Neural cell (in vitro differentiated cells): Measurements from ENCODE around the gene DLG2. TPM values are rescaled to one million over a fixed set of nuclear protein-coding genes. Genes with fewer than 3 reads are reported as not detected.

Source experiments
- H2AFZ ChIP-seq: fragments of 200-600, 300-800 bp; sonication (generic), shearing (Covaris generic); 2 replicates; pipeline ENCODE4 v1.6.0; 2014; ENCODE audit warnings: low read depth, mild to moderate bottlenecking, antibody characterized with exemption, low read length, moderate library complexity
- H3F3A ChIP-seq: fragments of 200-600 bp; shearing (Covaris generic); 2 replicates; pipeline ENCODE4 v1.6.1; 2016; ENCODE audit warnings: mild to moderate bottlenecking, moderate library complexity, mixed read lengths, antibody characterized with exemption, low read length; ENCODE audit not compliant: insufficient read depth, poor library complexity, severe bottlenecking
- H3K27ac ChIP-seq: fragments of 200-600, 300-800 bp; sonication (generic), shearing (Covaris generic); 2 replicates; pipeline ENCODE4 v1.5.1; 2014; ENCODE audit warnings: mild to moderate bottlenecking, low read length, moderate library complexity
- H3K27me3 ChIP-seq: fragments of 300-800, 200-600 bp; sonication (generic), shearing (Covaris generic); 2 replicates; pipeline ENCODE4 v1.6.0; 2014; ENCODE audit warnings: mild to moderate bottlenecking, low read depth, low read length, moderate library complexity; ENCODE audit not compliant: insufficient read depth
- H3K36me3 ChIP-seq: fragments of 300-800, 200-600 bp; sonication (generic), shearing (Covaris generic); 2 replicates; pipeline ENCODE4 v1.5.1; 2014; ENCODE audit warnings: mild to moderate bottlenecking, antibody characterized with exemption, low read length, moderate library complexity; ENCODE audit not compliant: insufficient read depth
- H3K4me2 ChIP-seq: fragments of 300-800, 200-600 bp; sonication (generic), shearing (Covaris generic); 2 replicates; pipeline ENCODE4 v1.6.0; 2014; ENCODE audit warnings: mild to moderate bottlenecking, low read length
- H3K4me3 ChIP-seq: fragments of 300-800, 200-600 bp; sonication (generic), shearing (Covaris generic); 2 replicates; pipeline ENCODE4 v1.5.1; 2014; ENCODE audit warnings: mild to moderate bottlenecking, low read length, moderate library complexity
- H3K79me2 ChIP-seq: fragments of 200-600 bp; shearing (Covaris generic); replicated peaks from 2 replicates; pipeline ENCODE4 v1.6.0; 2014; ENCODE audit warnings: mild to moderate bottlenecking, low read length, moderate library complexity; ENCODE audit not compliant: insufficient read depth
- H3K9ac ChIP-seq: fragments of 300-800, 200-600 bp; sonication (generic), shearing (Covaris generic); 2 replicates; pipeline ENCODE4 v1.6.1; 2016; ENCODE audit warnings: mild to moderate bottlenecking, low read length, mixed read lengths
- H3K9me2 ChIP-seq: fragments of 200-600 bp; shearing (Covaris generic); 2 replicates; pipeline ENCODE4 v1.6.1; 2016; ENCODE audit warnings: mild to moderate bottlenecking, low read length, mixed read lengths; ENCODE audit not compliant: insufficient read depth
- H3K9me3 ChIP-seq: fragments of 200-600, 300-800 bp; sonication (generic), shearing (Covaris generic); 2 replicates; pipeline ENCODE4 v1.6.1; 2016; ENCODE audit warnings: mild to moderate bottlenecking, mixed run types, low read length, moderate library complexity, mixed read lengths
- H4K20me1 ChIP-seq: fragments of 200-600 bp; shearing (Covaris generic); 2 replicates; pipeline ENCODE4 v1.6.1; 2016; ENCODE audit warnings: mild to moderate bottlenecking, mixed run types; ENCODE audit not compliant: insufficient read depth
- EP300 ChIP-seq: fragments of 450-650 bp; conservative IDR thresholded peaks from 2 replicates; pipeline ENCODE4 v1.6.1; 2014; ENCODE audit warnings: antibody characterized with exemption, mild to moderate bottlenecking, moderate library complexity; ENCODE audit not compliant: poor library complexity, severe bottlenecking
- EZH2 ChIP-seq: fragments of 200-600, 300-800 bp; shearing (Covaris generic), sonication (generic); IDR thresholded peaks from 2 replicates; pipeline ENCODE4 v1.6.1; 2014; ENCODE audit warnings: antibody characterized with exemption, low read length, borderline replicate concordance, mild to moderate bottlenecking; ENCODE audit not compliant: insufficient read depth, poor library complexity, severe bottlenecking
- MXI1 ChIP-seq: fragments of 450-650 bp; conservative IDR thresholded peaks from 2 replicates; pipeline ENCODE4 v1.6.1; 2014; ENCODE audit warnings: antibody characterized with exemption, mild to moderate bottlenecking; ENCODE audit not compliant: poor library complexity, severe bottlenecking
- POLR2AphosphoS5 ChIP-seq: IDR thresholded peaks from 2 replicates; pipeline ENCODE4 v1.6.1; 2012
- RAD21 ChIP-seq: fragments of 450-650 bp; conservative IDR thresholded peaks from 2 replicates; pipeline ENCODE4 v1.6.1; 2014; ENCODE audit warnings: antibody characterized with exemption, mild to moderate bottlenecking, moderate library complexity
- SMC3 ChIP-seq: fragments of 450-650 bp; conservative IDR thresholded peaks from 2 replicates; pipeline ENCODE4 v1.6.1; 2014; ENCODE audit warnings: antibody characterized with exemption, mild to moderate bottlenecking, moderate library complexity; ENCODE audit not compliant: poor library complexity
- TAF1 ChIP-seq: IDR thresholded peaks from 2 replicates; pipeline ENCODE4 v1.6.1; 2012; ENCODE audit warnings: low read depth
- polyA plus RNA-seq: library from polyadenylated mRNA; depleted of rRNA; stranded (reverse); fragments of >200 nt; gene quantifications from 2 replicates; pipeline ENCODE4 v1.2.3, GENCODE V29; 2014
- TF ChIP-seq, protein P1 (sequence below): IDR thresholded peaks from 2 replicates; pipeline ENCODE4 v1.6.1; 2012; ENCODE audit warnings: borderline replicate concordance
- TF ChIP-seq, protein P2 (sequence below): fragments of 450-650 bp; IDR thresholded peaks from 2 replicates; pipeline ENCODE4 v1.5.1; 2014; ENCODE audit warnings: antibody characterized with exemption, mild to moderate bottlenecking, moderate library complexity; ENCODE audit not compliant: poor library complexity, severe bottlenecking

The DLG2 gene
- polyA plus RNA-seq, 1 donor from 2014 or later: 179 TPM

DNA sequence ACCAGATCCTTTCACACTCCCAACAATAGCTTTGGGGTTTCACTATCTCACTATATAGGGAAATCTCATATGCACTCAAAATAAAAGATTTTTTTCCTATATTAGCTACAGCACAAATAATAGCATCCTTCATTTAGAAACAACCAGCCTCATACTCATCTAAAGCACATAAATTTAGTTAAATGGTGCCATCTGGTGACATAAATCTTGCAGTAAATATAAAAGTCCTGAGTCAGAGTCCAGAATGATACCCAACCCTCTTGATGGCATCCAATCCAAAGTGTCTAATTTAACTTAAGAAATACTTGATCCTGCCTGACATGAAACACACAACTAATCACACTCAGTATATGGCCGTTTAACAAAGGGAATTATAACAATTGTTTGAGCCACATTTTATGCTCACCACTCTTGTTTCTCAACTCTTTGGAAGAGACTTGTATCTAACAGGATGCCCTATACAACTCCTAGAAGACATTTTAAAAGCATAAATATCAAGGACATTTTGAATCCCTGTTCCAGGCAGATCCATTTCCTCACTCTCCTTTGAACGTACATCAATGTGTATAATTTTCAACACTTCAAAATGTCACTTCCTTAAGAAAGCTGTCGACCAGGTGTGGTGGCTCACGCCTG is 36.2 kb downstream of the DLG2 start:
- H3K9me2 ChIP-seq: no peaks in the 10 kb centered on the region
- H3K4me3 ChIP-seq: no peak overlapping the region
- H3K9me3 ChIP-seq: no peaks in the 10 kb centered on the region
- no peaks in the 10 kb centered on the region for H3K36me3 ChIP-seq
- H3K79me2 ChIP-seq: no peaks in the 10 kb centered on the region
- H3K27me3 ChIP-seq: no peaks in the 10 kb centered on the region
- H4K20me1 ChIP-seq: no peaks in the 10 kb centered on the region
- H3F3A ChIP-seq: no peaks in the 10 kb centered on the region
- no peak overlapping the region for H3K4me2 ChIP-seq
- H3K27ac ChIP-seq: no peak overlapping the region
- no peak overlapping the region for H2AFZ ChIP-seq
- H3K9ac ChIP-seq: no peak overlapping the region
- peak; percentile 92 for TF ChIP-seq RAD21
- TF ChIP-seq EZH2: no peak
- no peak for TF ChIP-seq EP300
- peak; percentile 97 for TF ChIP-seq SMC3
- no peak for TF ChIP-seq TAF1
- TF ChIP-seq MXI1: no peak
- TF ChIP-seq, protein P1, sequence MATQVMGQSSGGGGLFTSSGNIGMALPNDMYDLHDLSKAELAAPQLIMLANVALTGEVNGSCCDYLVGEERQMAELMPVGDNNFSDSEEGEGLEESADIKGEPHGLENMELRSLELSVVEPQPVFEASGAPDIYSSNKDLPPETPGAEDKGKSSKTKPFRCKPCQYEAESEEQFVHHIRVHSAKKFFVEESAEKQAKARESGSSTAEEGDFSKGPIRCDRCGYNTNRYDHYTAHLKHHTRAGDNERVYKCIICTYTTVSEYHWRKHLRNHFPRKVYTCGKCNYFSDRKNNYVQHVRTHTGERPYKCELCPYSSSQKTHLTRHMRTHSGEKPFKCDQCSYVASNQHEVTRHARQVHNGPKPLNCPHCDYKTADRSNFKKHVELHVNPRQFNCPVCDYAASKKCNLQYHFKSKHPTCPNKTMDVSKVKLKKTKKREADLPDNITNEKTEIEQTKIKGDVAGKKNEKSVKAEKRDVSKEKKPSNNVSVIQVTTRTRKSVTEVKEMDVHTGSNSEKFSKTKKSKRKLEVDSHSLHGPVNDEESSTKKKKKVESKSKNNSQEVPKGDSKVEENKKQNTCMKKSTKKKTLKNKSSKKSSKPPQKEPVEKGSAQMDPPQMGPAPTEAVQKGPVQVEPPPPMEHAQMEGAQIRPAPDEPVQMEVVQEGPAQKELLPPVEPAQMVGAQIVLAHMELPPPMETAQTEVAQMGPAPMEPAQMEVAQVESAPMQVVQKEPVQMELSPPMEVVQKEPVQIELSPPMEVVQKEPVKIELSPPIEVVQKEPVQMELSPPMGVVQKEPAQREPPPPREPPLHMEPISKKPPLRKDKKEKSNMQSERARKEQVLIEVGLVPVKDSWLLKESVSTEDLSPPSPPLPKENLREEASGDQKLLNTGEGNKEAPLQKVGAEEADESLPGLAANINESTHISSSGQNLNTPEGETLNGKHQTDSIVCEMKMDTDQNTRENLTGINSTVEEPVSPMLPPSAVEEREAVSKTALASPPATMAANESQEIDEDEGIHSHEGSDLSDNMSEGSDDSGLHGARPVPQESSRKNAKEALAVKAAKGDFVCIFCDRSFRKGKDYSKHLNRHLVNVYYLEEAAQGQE: no peak
- TF ChIP-seq, protein P2, sequence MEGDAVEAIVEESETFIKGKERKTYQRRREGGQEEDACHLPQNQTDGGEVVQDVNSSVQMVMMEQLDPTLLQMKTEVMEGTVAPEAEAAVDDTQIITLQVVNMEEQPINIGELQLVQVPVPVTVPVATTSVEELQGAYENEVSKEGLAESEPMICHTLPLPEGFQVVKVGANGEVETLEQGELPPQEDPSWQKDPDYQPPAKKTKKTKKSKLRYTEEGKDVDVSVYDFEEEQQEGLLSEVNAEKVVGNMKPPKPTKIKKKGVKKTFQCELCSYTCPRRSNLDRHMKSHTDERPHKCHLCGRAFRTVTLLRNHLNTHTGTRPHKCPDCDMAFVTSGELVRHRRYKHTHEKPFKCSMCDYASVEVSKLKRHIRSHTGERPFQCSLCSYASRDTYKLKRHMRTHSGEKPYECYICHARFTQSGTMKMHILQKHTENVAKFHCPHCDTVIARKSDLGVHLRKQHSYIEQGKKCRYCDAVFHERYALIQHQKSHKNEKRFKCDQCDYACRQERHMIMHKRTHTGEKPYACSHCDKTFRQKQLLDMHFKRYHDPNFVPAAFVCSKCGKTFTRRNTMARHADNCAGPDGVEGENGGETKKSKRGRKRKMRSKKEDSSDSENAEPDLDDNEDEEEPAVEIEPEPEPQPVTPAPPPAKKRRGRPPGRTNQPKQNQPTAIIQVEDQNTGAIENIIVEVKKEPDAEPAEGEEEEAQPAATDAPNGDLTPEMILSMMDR: peak; percentile 85

DNA sequence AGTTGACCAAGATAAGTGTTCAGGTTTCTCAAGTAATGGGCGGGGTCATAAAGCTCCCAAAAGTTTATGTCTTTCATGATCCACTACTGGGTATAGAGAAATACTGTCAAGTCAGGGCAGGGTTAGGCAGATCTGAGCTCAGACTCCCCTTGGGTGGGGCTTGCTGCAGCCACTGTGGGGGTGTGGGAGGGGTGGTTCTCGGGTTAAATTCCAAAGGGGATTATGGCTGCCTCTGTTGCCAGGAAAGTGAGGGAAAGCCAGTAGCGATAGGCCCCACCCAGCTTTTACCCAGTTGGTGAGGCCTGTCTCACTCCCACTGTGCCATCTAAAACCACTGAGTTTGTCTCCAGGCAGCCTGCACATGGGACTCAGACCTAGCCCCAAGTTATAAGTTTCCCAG is 37.8 kb downstream of the DLG2 start:
- no peak overlapping the region for H3K9ac ChIP-seq
- H2AFZ ChIP-seq: no peak overlapping the region
- H3K27ac ChIP-seq: no peak overlapping the region
- H3K27me3 ChIP-seq: no peaks in the 10 kb centered on the region
- TF ChIP-seq EP300: no peak
- TF ChIP-seq, protein P1: no peak
- TF ChIP-seq POLR2AphosphoS5: no peak
- TF ChIP-seq, protein P2: no peak
- no peak for TF ChIP-seq MXI1
- no peak for TF ChIP-seq TAF1
- TF ChIP-seq EZH2: no peak
- no peak for TF ChIP-seq SMC3
- no peak for TF ChIP-seq RAD21
- H3K36me3 ChIP-seq: no peaks in the 10 kb centered on the region
- H4K20me1 ChIP-seq: no peaks in the 10 kb centered on the region
- H3K79me2 ChIP-seq: no peaks in the 10 kb centered on the region
- no peaks in the 10 kb centered on the region for H3K9me3 ChIP-seq
- H3K4me2 ChIP-seq: no peak overlapping the region
- H3K4me3 ChIP-seq: no peak overlapping the region
- H3K9me2 ChIP-seq: no peaks in the 10 kb centered on the region
- no peaks in the 10 kb centered on the region for H3F3A ChIP-seq
